BLaER1 treated with 17β-estradiol and CSF1 and Interleukin-3, amounts not matched to agents 10 nM and 100 nM (cell line): Measurements from ENCODE around the gene EVI2B.
"Not testable (repeated sequence)": the region's sequence is repeated elsewhere in the genome, so short reads cannot be mapped to it uniquely, and the experiment has no call there.

Experiments used
- H3K27ac ChIP-seq, 11 experiments: shearing (Covaris generic); formaldehyde crosslinking; 2 replicates each; pipeline ENCODE4 v1.8.1; 2022
- H3K27me3 ChIP-seq, 11 experiments: shearing (Covaris generic); formaldehyde crosslinking; 2 replicates each; pipeline ENCODE4 v1.8.1; 2022
- H3K36me3 ChIP-seq, 11 experiments: shearing (Covaris generic); formaldehyde crosslinking; 2 replicates each; pipeline ENCODE4 v1.8.1; 2022
- H3K4me1 ChIP-seq, 10 experiments: shearing (Covaris generic); formaldehyde crosslinking; 2 replicates each; pipeline ENCODE4 v1.8.1; 2022
- H3K4me2 ChIP-seq, 11 experiments: shearing (Covaris generic); formaldehyde crosslinking; 2 replicates each; pipeline ENCODE4 v1.8.1; 2022
- H3K4me3 ChIP-seq, 10 experiments: shearing (Covaris generic); formaldehyde crosslinking; 2 replicates each; pipeline ENCODE4 v1.8.1; 2022
- H3K9ac ChIP-seq, 11 experiments: shearing (Covaris generic); formaldehyde crosslinking; 2 replicates each; pipeline ENCODE4 v1.8.1; 2022
- H3K9me3 ChIP-seq, 11 experiments: shearing (Covaris generic); formaldehyde crosslinking; replicated peaks in 1 of 11; 2 replicates each; pipeline ENCODE4 v1.8.1; 2022
- H4K20me1 ChIP-seq, 11 experiments: shearing (Covaris generic); formaldehyde crosslinking; 2 replicates each; pipeline ENCODE4 v1.8.1; 2022
- Cebpa-rat ChIP-seq, 11 experiments: shearing (Covaris generic); IDR thresholded peaks; 2 replicates each; pipeline ENCODE4 v1.8.1; 2022

The EVI2B gene

GRCh38 chr17:31273516-31273915, 40.3 kb downstream of the EVI2B start:
- Histone ChIP-seq H3K27ac (peak overlapping the region in 4 of 11 experiments; percentile 28 to 57 (median 34); a peak in 4 of 22 replicates), H3K4me2 (peak overlapping the region in 2 of 11 experiments; percentile 51 to 74; a peak in 4 of 22 replicates), H3K4me1 (peaks cover 0 to 39% (median 0%) of the 10 kb centered on the region in 10 experiments; a peak in 8 of 20 replicates)

GRCh38 chr17:31272803-31273202, 41.1 kb downstream of the EVI2B start:
- peaks cover 0 to 39% (median 0%) of the 10 kb centered on the region in 10 experiments; a peak in 8 of 20 replicates for H3K4me1 ChIP-seq
- TF ChIP-seq Cebpa-rat (IDR thresholded peaks at IDR 0.05) = no peak
- H3K4me2 ChIP-seq = peak overlapping the region in 3 of 11 experiments; percentile 6 to 74 (median 51); a peak in 5 of 22 replicates

More at GRCh38 chr17:31273516-31273915, 40.3 kb downstream of the EVI2B start:
- H3K9me3 ChIP-seq = no peaks in the 10 kb centered on the region
- no peaks in the 10 kb centered on the region for H3K27me3 ChIP-seq
- TF ChIP-seq Cebpa-rat (IDR thresholded peaks at IDR 0.05) = no peak
- H3K4me3 ChIP-seq = no peak overlapping the region
- H3K9ac ChIP-seq = no peak overlapping the region
- peaks cover 48 to 88% (median 71%) of the 10 kb centered on the region in 11 experiments for H3K36me3 ChIP-seq
- H4K20me1 ChIP-seq = no peaks in the 10 kb centered on the region

DNA sequence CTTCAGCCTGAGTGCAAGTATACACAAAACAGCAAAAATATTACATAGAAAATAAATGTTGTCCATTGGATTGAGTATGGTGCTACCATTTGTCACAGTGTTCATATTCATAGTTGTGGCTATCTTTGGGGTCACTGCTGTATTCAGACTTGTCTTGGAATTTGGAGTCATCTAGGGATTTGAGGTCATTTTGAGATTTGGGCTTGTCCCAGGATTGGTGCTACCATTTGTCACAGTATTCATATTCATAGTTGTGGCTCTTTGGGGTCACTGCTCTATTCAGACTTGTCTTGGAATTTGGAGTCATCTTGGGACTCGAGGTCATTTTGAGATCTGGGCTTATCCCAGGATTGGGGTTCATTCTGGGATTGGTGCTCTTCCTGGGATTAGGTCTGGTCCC, 41.6 kb downstream of the EVI2B start:
- H3K9me3 ChIP-seq = no peaks in the 10 kb centered on the region
- peaks cover 54 to 92% (median 76%) of the 10 kb centered on the region in 11 experiments for H3K36me3 ChIP-seq
- H3K27me3 ChIP-seq = no peaks in the 10 kb centered on the region
- peak overlapping the region in 2 of 11 experiments; percentile 34 to 57; a peak in 2 of 22 replicates for H3K27ac ChIP-seq
- H4K20me1 ChIP-seq = no peaks in the 10 kb centered on the region
- no peak overlapping the region for H3K9ac ChIP-seq
- TF ChIP-seq Cebpa-rat (IDR thresholded peaks at IDR 0.05) = no peak
- H3K4me3 ChIP-seq = no peak overlapping the region
- H3K4me2 ChIP-seq = peak overlapping the region in 2 of 11 experiments; percentile 51 to 74; a peak in 5 of 22 replicates
- H3K4me1 ChIP-seq = peaks cover 0 to 39% (median 0%) of the 10 kb centered on the region in 10 experiments; a peak in 8 of 20 replicates

More at GRCh38 chr17:31272803-31273202, 41.1 kb downstream of the EVI2B start:
- Histone ChIP-seq H3K27ac (peak overlapping the region in 2 of 11 experiments; percentile 34 to 57; a peak in 3 of 22 replicates), H3K4me3 (no peak overlapping the region), H4K20me1 (no peaks in the 10 kb centered on the region), H3K36me3 (peaks cover 54 to 92% (median 76%) of the 10 kb centered on the region in 11 experiments), H3K27me3 (no peaks in the 10 kb centered on the region), H3K9ac (no peak overlapping the region), H3K9me3 (no peaks in the 10 kb centered on the region)

- Histone ChIP-seq H3K4me2 (no peak overlapping the region; a peak in 1 of 22 replicates), H3K4me3 (no peak overlapping the region), H3K36me3 (peaks cover 62 to 94% (median 81%) of the 10 kb centered on the region in 11 experiments), H3K9me3 (no peaks in the 10 kb centered on the region), H3K27ac (no peak overlapping the region), H3K9ac (no peak overlapping the region), H3K4me1 (peaks cover 0 to 31% (median 0%) of the 10 kb centered on the region in 10 experiments; a peak in 8 of 20 replicates), H3K27me3 (no peaks in the 10 kb centered on the region), H4K20me1 (no peaks in the 10 kb centered on the region)
- no peak for TF ChIP-seq Cebpa-rat (IDR thresholded peaks at IDR 0.05)
These were observed 44.3 kb downstream of the EVI2B start for GRCh38 chr17:31269578-31269983.

- no peak overlapping the region for H3K4me3 ChIP-seq
- no peak overlapping the region for H3K4me2 ChIP-seq
- H3K36me3 ChIP-seq = peaks cover 62 to 94% (median 80%) of the 10 kb centered on the region in 11 experiments
- H4K20me1 ChIP-seq = no peaks in the 10 kb centered on the region
- no peak for TF ChIP-seq Cebpa-rat (IDR thresholded peaks at IDR 0.05)
- no peaks in the 10 kb centered on the region for H3K9me3 ChIP-seq
- no peak overlapping the region for H3K9ac ChIP-seq
- H3K27me3 ChIP-seq = no peaks in the 10 kb centered on the region
- no peak overlapping the region for H3K27ac ChIP-seq
- H3K4me1 ChIP-seq = peaks cover 0 to 26% (median 0%) of the 10 kb centered on the region in 10 experiments; a peak in 8 of 20 replicates
These were observed 44.7 kb downstream of the EVI2B start for GRCh38 chr17:31269036-31269577.

GRCh38 chr17:31266042-31266441, 47.8 kb downstream of the EVI2B start:
- H3K9ac ChIP-seq = no peak overlapping the region
- H3K4me1 ChIP-seq = peaks cover 0 to 4% (median 0%) of the 10 kb centered on the region in 10 experiments; a peak in 2 of 20 replicates
- no peaks in the 10 kb centered on the region for H4K20me1 ChIP-seq
- no peaks in the 10 kb centered on the region for H3K9me3 ChIP-seq
- H3K4me2 ChIP-seq = no peak overlapping the region
- H3K27ac ChIP-seq = no peak overlapping the region
- no peak for TF ChIP-seq Cebpa-rat (IDR thresholded peaks at IDR 0.05)
- no peaks in the 10 kb centered on the region for H3K27me3 ChIP-seq
- H3K36me3 ChIP-seq = peaks cover 61 to 94% (median 82%) of the 10 kb centered on the region in 11 experiments
- H3K4me3 ChIP-seq = no peak overlapping the region

GRCh38 chr17:31262923-31263322, 50.9 kb downstream of the EVI2B start:
- H3K9ac ChIP-seq, H3K27me3 ChIP-seq, H3K4me1 ChIP-seq, H3K27ac ChIP-seq, H4K20me1 ChIP-seq, H3K4me3 ChIP-seq, H3K4me2 ChIP-seq, H3K9me3 ChIP-seq: not testable (repeated sequence)
- H3K36me3 ChIP-seq = peaks cover 52 to 89% (median 69%) of the 10 kb centered on the region in 11 experiments

- Histone ChIP-seq H3K36me3 (peaks cover 42 to 86% (median 62%) of the 10 kb centered on the region in 11 experiments), H3K4me3 (no peak overlapping the region), H3K9me3 (no peaks in the 10 kb centered on the region), H3K9ac (no peak overlapping the region), H4K20me1 (no peaks in the 10 kb centered on the region; a peak in 1 of 22 replicates), H3K27me3 (no peaks in the 10 kb centered on the region), H3K4me1 (no peaks in the 10 kb centered on the region), H3K4me2 (no peak overlapping the region), H3K27ac (no peak overlapping the region)
- TF ChIP-seq Cebpa-rat (IDR thresholded peaks at IDR 0.05) = no peak
These were observed 52.3 kb downstream of the EVI2B start for GRCh38 chr17:31261601-31262000.

DNA sequence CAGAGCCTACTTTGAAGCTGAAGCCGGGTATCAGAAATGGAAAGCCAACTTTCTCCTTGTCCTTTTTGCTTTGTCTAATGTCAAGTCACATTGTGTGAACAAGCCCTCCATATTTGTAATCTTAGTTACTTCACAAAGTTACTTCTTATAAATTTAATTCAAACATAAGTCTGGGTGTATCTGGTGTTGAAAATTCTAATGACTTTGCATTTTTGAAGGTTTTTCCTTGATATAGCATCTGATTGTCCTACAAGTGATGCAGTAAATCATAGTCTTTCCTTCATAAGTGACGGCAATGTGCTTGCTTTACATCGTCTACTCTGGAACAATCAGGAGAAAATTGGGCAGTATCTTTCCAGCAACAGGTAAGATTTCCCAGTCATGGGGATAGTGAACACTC, 53.7 kb downstream of the EVI2B start:
- H3K27me3 ChIP-seq = no peaks in the 10 kb centered on the region
- H3K9ac ChIP-seq = no peak overlapping the region
- H3K27ac ChIP-seq = no peak overlapping the region
- H3K4me2 ChIP-seq = no peak overlapping the region
- TF ChIP-seq Cebpa-rat (IDR thresholded peaks at IDR 0.05) = no peak
- H3K4me3 ChIP-seq = no peak overlapping the region
- no peaks in the 10 kb centered on the region; a peak in 1 of 22 replicates for H4K20me1 ChIP-seq
- peaks cover 30 to 78% (median 49%) of the 10 kb centered on the region in 11 experiments for H3K36me3 ChIP-seq
- no peaks in the 10 kb centered on the region for H3K9me3 ChIP-seq
- H3K4me1 ChIP-seq = no peaks in the 10 kb centered on the region

- Histone ChIP-seq H3K27me3 (no peaks in the 10 kb centered on the region), H3K9me3 (no peaks in the 10 kb centered on the region), H4K20me1 (no peaks in the 10 kb centered on the region; a peak in 1 of 22 replicates), H3K36me3 (peaks cover 28 to 82% (median 44%) of the 10 kb centered on the region in 11 experiments), H3K4me2 (no peak overlapping the region), H3K27ac (no peak overlapping the region), H3K4me1 (no peaks in the 10 kb centered on the region), H3K4me3 (no peak overlapping the region), H3K9ac (no peak overlapping the region)
- no peak for TF ChIP-seq Cebpa-rat (IDR thresholded peaks at IDR 0.05)
These were observed 56.9 kb downstream of the EVI2B start for GRCh38 chr17:31256936-31257335.
